H1 (cell line): ENCODE results near the gene SPRED1. TPM values are rescaled to one million over a fixed set of nuclear protein-coding genes. Genes with fewer than 3 reads are reported as not detected.

Experiments used
- CTCF ChIA-PET: fragments of 300-600 bp; sonication (Branson Sonifier 250); formaldehyde crosslinking; loops from one replicate; lab custom pipeline; 2021; ENCODE audit not compliant: partially characterized antibody; lab: Charles Lee
- POLR2A ChIA-PET: fragments of 300-600 bp; sonication (Branson Sonifier 250); formaldehyde crosslinking; loops from one replicate; lab custom pipeline; 2021; ENCODE audit warnings: inconsistent platforms; ENCODE audit not compliant: partially characterized antibody; lab: Charles Lee
- DNase-seq, 2 experiments: peaks; one replicate each; pipeline versions ENCODE4 v3.0.0 to v3.0.0-alpha.2; 2010 to 2022; ENCODE audit warnings: low spot score in 2 of 2, low read depth in 1 of 2, mixed read lengths in 1 of 2
- FAIRE-seq: peaks from 2 replicates; lab custom pipeline; 2011; peaks lifted over from hg19 to GRCh38; lab: Jason Lieb, UNC
- H2AFZ ChIP-seq: 2 replicates; pipeline ENCODE4 v1.8.1; 2012; ENCODE audit warnings: low read length, inconsistent platforms
- H2AK5ac ChIP-seq: 2 replicates; pipeline ENCODE4 v1.6.1; 2013; ENCODE audit warnings: low read depth, low read length
- H2BK120ac ChIP-seq: replicated peaks from 2 replicates; pipeline ENCODE3; 2013; ENCODE audit warnings: low read depth, low read length, inconsistent platforms
- H2BK12ac ChIP-seq: 2 replicates; pipeline ENCODE4 v1.6.1; 2013; ENCODE audit warnings: low read depth, low read length
- H2BK15ac ChIP-seq: 2 replicates; pipeline ENCODE4 v1.6.1; 2013; ENCODE audit warnings: low read length
- H2BK20ac ChIP-seq: 2 replicates; pipeline ENCODE4 v1.6.1; 2013; ENCODE audit warnings: low read length
- H2BK5ac ChIP-seq: 2 replicates; pipeline ENCODE4 v1.6.1; 2013; ENCODE audit warnings: low read depth, low read length
- H3K14ac ChIP-seq: 2 replicates; pipeline ENCODE4 v1.6.1; 2013; ENCODE audit warnings: inconsistent platforms; ENCODE audit not compliant: insufficient read length
- H3K18ac ChIP-seq: 2 replicates; pipeline ENCODE4 v1.6.1; 2013; ENCODE audit warnings: low read length; ENCODE audit errors: extremely low read depth
- H3K23ac ChIP-seq: 2 replicates; pipeline ENCODE4 v1.6.1; 2013; ENCODE audit warnings: inconsistent platforms; ENCODE audit not compliant: insufficient read length
- H3K23me2 ChIP-seq: 2 replicates; pipeline ENCODE4 v1.6.1; 2013; ENCODE audit warnings: low read depth, low read length
- H3K27ac ChIP-seq: 2 replicates; pipeline ENCODE4 v1.6.1; 2011; ENCODE audit warnings: low read depth, low read length, inconsistent platforms
- H3K27me3 ChIP-seq, 4 experiments: replicated peaks in 1 of 4; 1 replicate in 1 of 4; 2 replicates in 3 of 4; pipeline versions ENCODE4 v1.6.1 to v1.8.1; 2011 to 2013; ENCODE audit warnings: low read length in 3 of 4, mild to moderate bottlenecking in 3 of 4, inconsistent platforms in 2 of 4, mixed read lengths in 2 of 4, moderate library complexity in 1 of 4; ENCODE audit not compliant: control insufficient read depth in 3 of 4, insufficient read depth in 3 of 4; ENCODE audit errors: extremely low read depth in 1 of 4
- H3K36me3 ChIP-seq, 4 experiments: 2 replicates each; pipeline versions ENCODE4 v1.6.1 to v1.8.1; 2011 to 2013; ENCODE audit warnings: mild to moderate bottlenecking in 4 of 4, low read length in 3 of 4, moderate library complexity in 2 of 4, control low read depth in 1 of 4, inconsistent platforms in 1 of 4; ENCODE audit not compliant: insufficient read depth in 4 of 4, control insufficient read depth in 2 of 4
- H3K4ac ChIP-seq: replicated peaks from 2 replicates; pipeline ENCODE3; 2013; ENCODE audit warnings: low read length, low read depth, mixed read lengths, inconsistent platforms; ENCODE audit not compliant: insufficient read length
- H3K4me1 ChIP-seq, 4 experiments: replicated peaks in 1 of 4; 1 replicate in 1 of 4; 2 replicates in 3 of 4; pipeline versions ENCODE4 v1.6.1 to v1.8.1; 2011 to 2013; ENCODE audit warnings: low read length in 3 of 4, inconsistent platforms in 2 of 4, mixed read lengths in 1 of 4; ENCODE audit not compliant: insufficient read depth in 4 of 4, control insufficient read depth in 3 of 4
- H3K4me2 ChIP-seq, 2 experiments: 2 replicates each; pipeline versions ENCODE4 v1.6.1 to v1.8.1; 2011 to 2013; ENCODE audit warnings: low read depth in 2 of 2, low read length in 2 of 2, control low read depth in 1 of 2, inconsistent platforms in 1 of 2, mild to moderate bottlenecking in 1 of 2; ENCODE audit not compliant: insufficient read depth in 1 of 2
- H3K4me3 ChIP-seq, 4 experiments: fragments of 200-600, 300-600 bp in 1 of 4; sonication (generic), shearing (Covaris generic), sonication (Bioruptor Twin) in 1 of 4; 2 replicates each; pipeline versions ENCODE4 v1.5.1 to v1.8.1; 2011 to 2016; ENCODE audit warnings: low read length in 4 of 4, low read depth in 3 of 4, control low read depth in 2 of 4, inconsistent platforms in 2 of 4, mild to moderate bottlenecking in 2 of 4, mixed read lengths in 1 of 4, moderate library complexity in 1 of 4; ENCODE audit not compliant: insufficient read depth in 2 of 4; ENCODE audit errors: extremely low read depth in 1 of 4
- H3K56ac ChIP-seq: replicated peaks from 2 replicates; pipeline ENCODE3; 2013; ENCODE audit warnings: low read depth, mild to moderate bottlenecking, mixed read lengths, low read length, inconsistent platforms; ENCODE audit not compliant: insufficient read length
- H3K79me1 ChIP-seq: 2 replicates; pipeline ENCODE4 v1.6.1; 2013; ENCODE audit warnings: low read depth, low read length, control low read depth
- H3K79me2 ChIP-seq, 2 experiments: 2 replicates each; pipeline versions ENCODE4 v1.6.1 to v1.8.1; 2012 to 2013; ENCODE audit warnings: low read length in 2 of 2, mild to moderate bottlenecking in 2 of 2, inconsistent platforms in 1 of 2; ENCODE audit not compliant: insufficient read depth in 2 of 2, control insufficient read depth in 1 of 2
- H3K9ac ChIP-seq, 4 experiments: replicated peaks in 1 of 4; 1 replicate in 1 of 4; 2 replicates in 3 of 4; pipeline versions ENCODE4 v1.6.1 to v1.8.1; 2011 to 2013; ENCODE audit warnings: low read depth in 3 of 4, low read length in 3 of 4, control low read depth in 2 of 4, mild to moderate bottlenecking in 2 of 4, moderate library complexity in 2 of 4, inconsistent platforms in 1 of 4; ENCODE audit errors: extremely low read depth in 1 of 4
- H3K9me3 ChIP-seq, 2 experiments: 2 replicates each; pipeline versions ENCODE4 v1.6.1 to v1.8.1; 2012 to 2013; ENCODE audit warnings: mild to moderate bottlenecking in 2 of 2, moderate library complexity in 2 of 2, control low read depth in 1 of 2, inconsistent platforms in 1 of 2, low read depth in 1 of 2, low read length in 1 of 2, mixed read lengths in 1 of 2; ENCODE audit not compliant: insufficient read depth in 2 of 2
- H4K20me1 ChIP-seq, 2 experiments: replicated peaks in 1 of 2; 2 replicates each; pipeline versions ENCODE3 to v1.8.1; 2011 to 2013; ENCODE audit warnings: inconsistent platforms in 2 of 2, low read length in 2 of 2, mild to moderate bottlenecking in 1 of 2; ENCODE audit not compliant: insufficient read depth in 2 of 2, control insufficient read depth in 1 of 2
- H4K5ac ChIP-seq: 2 replicates; pipeline ENCODE4 v1.6.1; 2013; ENCODE audit warnings: low read length, low read depth, mixed read lengths, inconsistent platforms; ENCODE audit not compliant: insufficient read length
- H4K8ac ChIP-seq: 2 replicates; pipeline ENCODE4 v1.8.0; 2013; ENCODE audit warnings: mild to moderate bottlenecking, moderate library complexity, low read length, inconsistent platforms; ENCODE audit not compliant: insufficient read depth; ENCODE audit errors: extremely low read depth
- H4K91ac ChIP-seq: replicated peaks from 2 replicates; pipeline ENCODE3; 2013; ENCODE audit warnings: low read length, mixed read lengths, inconsistent platforms; ENCODE audit not compliant: insufficient read length
- GTF2F1 ChIP-seq: IDR thresholded peaks from 2 replicates; pipeline ENCODE4 v1.6.1; 2012; ENCODE audit warnings: low read depth, low read length, improper control_type of control experiment, borderline replicate concordance
- HDAC6 ChIP-seq: IDR thresholded peaks from one replicate; pipeline ENCODE4 v1.7.1; 2012; ENCODE audit warnings: low read depth, mild to moderate bottlenecking, inconsistent platforms, low read length, moderate library complexity
- SRF ChIP-seq: IDR thresholded peaks from 2 replicates; pipeline ENCODE4 v1.6.1; 2011; ENCODE audit warnings: mild to moderate bottlenecking, low read depth, low read length, moderate library complexity
- WGBS, 2 experiments: shearing (Covaris generic) in 1 of 2; methylation state at CpG; one replicate each; pipeline versions ENCODE4 v1.1.6 to v1.1.7; 2013 to 2015; ENCODE audit warnings: low lambda C conversion rate in 2 of 2, mixed read lengths in 2 of 2, inconsistent platforms in 1 of 2, low coverage in 1 of 2, missing lambda C conversion rate in 1 of 2; ENCODE audit not compliant: insufficient replicate concordance in 2 of 2, insufficient coverage in 1 of 2, insufficient read length in 1 of 2; ENCODE audit errors: extremely low coverage in 1 of 2, missing lambda C conversion rate in 1 of 2; 5-methylcytosine and 5-hydroxymethylcytosine counted together
- polyA plus RNA-seq, 7 experiments: library from polyadenylated mRNA; depleted of rRNA in 3 of 7; stranded (reverse) in 5 of 7; unstranded in 2 of 7; fragments of >200 nt in 5 of 7; fragments of 200-250 nt in 2 of 7; gene quantifications; 1 replicate in 5 of 7; 2 replicates in 1 of 7; 4 replicates in 1 of 7; pipeline versions ENCODE4 v1.2.1 to v1.2.3, GENCODE V29; 2011 to 2013; ENCODE audit warnings: missing spikeins in 2 of 7, mixed read lengths in 2 of 7
- total RNA-seq: library from RNA; stranded (reverse); fragmentation: NEBNext Ultra II Directional; extraction: Animal tissue kit (Norgen Biotek cat#: 25700); gene quantifications from 2 replicates; pipeline ENCODE4 v1.2.1, GENCODE V29; 2021

SPRED1 gene
- total and polyA plus RNA-seq, 2 of the 8 experiments (the other 6 are each of a cell fraction or from before 2014, with no cell fraction given) = 5.5 to 30.3 TPM

GRCh38 chr15:38401701-38402100 is 149.1 kb downstream of the SPRED1 start:
- WGBS, 2 experiments = 95% methylated on average over 4 of the region's 5 CpGs; no CpG with 5 or more reads in 1 of the 2 experiments

More at GRCh38 chr15:38401701-38402100, 149.1 kb downstream of the SPRED1 start:
- no peaks in the 10 kb centered on the region for H4K20me1 ChIP-seq
- H3K79me1 ChIP-seq = no peaks in the 10 kb centered on the region
- no peak overlapping the region for H4K5ac ChIP-seq
- no peak overlapping the region for H3K4ac ChIP-seq
- no peak overlapping the region for H3K4me2 ChIP-seq
- H4K91ac ChIP-seq = no peak overlapping the region
- no peaks in the 10 kb centered on the region for H3K27me3 ChIP-seq
- no peak overlapping the region for H2BK15ac ChIP-seq
- DNase-seq = no peak
- H2BK120ac ChIP-seq = no peak overlapping the region
- H2BK20ac ChIP-seq = no peak overlapping the region
- H3K4me3 ChIP-seq = no peak overlapping the region
- POLR2A ChIA-PET = no interaction called here
- no peak overlapping the region for H3K27ac ChIP-seq
- H3K79me2 ChIP-seq = no peaks in the 10 kb centered on the region
- H3K4me1 ChIP-seq = no peaks in the 10 kb centered on the region
- no peaks in the 10 kb centered on the region for H3K36me3 ChIP-seq
- H2AFZ ChIP-seq = no peak overlapping the region; the same call in 1 of the 2 replicates
- H3K9me3 ChIP-seq = no peaks in the 10 kb centered on the region
- H2AK5ac ChIP-seq = no peak overlapping the region
- H3K9ac ChIP-seq = no peak overlapping the region
- FAIRE-seq = no peak
- H2BK12ac ChIP-seq = no peak overlapping the region
- no peaks in the 10 kb centered on the region for H3K23me2 ChIP-seq
- CTCF ChIA-PET = interaction anchor here (0.9 to 2.2 kb wide), 2 partner anchors 12 to 424 kb away, joined by 3 to 7 read pairs; no protein-coding TSS in a partner anchor
- no peak overlapping the region for H3K14ac ChIP-seq
- no peak overlapping the region for H4K8ac ChIP-seq
- no peak overlapping the region for H3K18ac ChIP-seq
- H3K56ac ChIP-seq = no peak overlapping the region
- H3K23ac ChIP-seq = no peak overlapping the region
- TF ChIP-seq HDAC6 (no peak), SRF (no peak), GTF2F1 (no peak)
- H2BK5ac ChIP-seq = no peak overlapping the region
